ENCODE results near the gene CARMIL1.

GRCh38 chr6:25619217-25619616 is 340.0 kb downstream of the CARMIL1 start:
- no peak for TF ChIP-seq POLR2AphosphoS5 (IDR thresholded peaks at IDR 0.05; ENCODE audit: insufficient read depth in 1 of 2, low read depth in 1 of 2)
- TF ChIP-seq CTCF (IDR thresholded peaks at IDR 0.05): no peak
- TF ChIP-seq POLR2A (IDR thresholded peaks at IDR 0.05): no peak
